Right cardiac atrium (tissue), 5 donors: ENCODE measurements around the gene RNF224. TPM values are rescaled to one million over a fixed set of nuclear protein-coding genes. Genes with fewer than 3 reads are reported as not detected.

Source experiments
- ATAC-seq, 2 donors: fragments of 200-7000 bp; cut with Tn5 transposase; one replicate each; pipeline versions ENCODE4 v1.8.0 to v1.9.1; 2020; ENCODE audit warnings: moderate library complexity in 2 of 2, mild to moderate bottlenecking in 1 of 2
- DNase-seq, 3 donors: peaks; one replicate each; pipeline ENCODE4 v3.0.0-alpha.2; 2020
- H3K27ac ChIP-seq: one replicate; pipeline ENCODE4 v1.5.1; 2013; ENCODE audit warnings: mild to moderate bottlenecking, low read length, control low read depth, moderate library complexity
- H3K27me3 ChIP-seq: one replicate; pipeline ENCODE4 v1.6.1; 2013; ENCODE audit not compliant: control insufficient read depth, insufficient read depth
- H3K4me1 ChIP-seq: one replicate; pipeline ENCODE4 v1.6.1; 2013; ENCODE audit warnings: low read length; ENCODE audit not compliant: control insufficient read depth, insufficient read depth
- H3K4me3 ChIP-seq: one replicate; pipeline ENCODE4 v1.5.1; 2013; ENCODE audit warnings: low read length, control low read depth
- H3K9me3 ChIP-seq: one replicate; pipeline ENCODE4 v1.6.1; 2013; ENCODE audit warnings: low read length; ENCODE audit not compliant: control insufficient read depth
- WGBS: extraction: QIAGEN DNeasy Blood & Tissue Kit; methylation state at CpG from one replicate; pipeline ENCODE4 v1.1.7; 2013; 5-methylcytosine and 5-hydroxymethylcytosine counted together
- intact Hi-C, 4 donors: fragments of 100-400 bp; cut with DNase I; formaldehyde crosslinking; loops; one replicate each; pipeline versions ENCODE4 v1.11.0 to v1.14.0; 2022 to 2023
- polyA plus RNA-seq: library from polyadenylated mRNA; stranded (reverse); fragments of 200-250 nt; gene quantifications from one replicate; pipeline ENCODE4 v1.2.3, GENCODE V29; 2013
- total RNA-seq, 4 donors: library from RNA; stranded (reverse); fragmentation: NEBNext Ultra II Directional; extraction: Animal tissue kit (Norgen Biotek cat#: 25700); gene quantifications; one replicate each; pipeline ENCODE4 v1.2.1, GENCODE V29; 2021
- donor health status: healthy with polysubstance abuse.
- donor health status: DM: no; HTN: yes; CAD: no.
- donor health status: DM: no; HTN: no; CAD: no.
- donor health status: DM: no; HTN: yes; CAD: no; lungs with severe emphysema.
- donor health status: DM: yes; HTN: yes; CAD: no.

Gene RNF224
- total and polyA plus RNA-seq, 5 donors: 0.09 TPM; not detected in 4

- no peaks in the 10 kb centered on the region for H3K27me3 ChIP-seq
- ATAC-seq (no peak), DNase-seq (peak; percentile 15 to 57 (median 45))
- peaks cover 15% of the 10 kb centered on the region for H3K4me1 ChIP-seq
- intact Hi-C loops: no loop called here
- H3K9me3 ChIP-seq: no peaks in the 10 kb centered on the region
- whole genome bisulfite sequencing: 74% methylated on average over 15 of the region's 15 CpGs
- no peak overlapping the region for H3K27ac ChIP-seq
- H3K4me3 ChIP-seq: no peak overlapping the region
Observed at GRCh38 chr9:137273611-137274320, 46.5 kb downstream of the RNF224 start.

- DNase-seq: no peak
- no peaks in the 10 kb centered on the region for H3K9me3 ChIP-seq
- ATAC-seq: no peak
- H3K4me3 ChIP-seq: no peak overlapping the region
- H3K4me1 ChIP-seq: peaks cover 5% of the 10 kb centered on the region
- intact Hi-C loops: no loop called here
- H3K27ac ChIP-seq: no peak overlapping the region
- WGBS: 84% methylated on average over 10 of the region's 10 CpGs
- H3K27me3 ChIP-seq: no peaks in the 10 kb centered on the region
Observed at GRCh38 chr9:137275203-137275587, 47.9 kb downstream of the RNF224 start.

GRCh38 chr9:137275588-137276472 is 48.5 kb downstream of the RNF224 start:
- intact Hi-C loops: no loop called here
- 80% methylated on average over 24 of the region's 24 CpGs for WGBS
- no peaks in the 10 kb centered on the region for H3K27me3 ChIP-seq
- H3K27ac ChIP-seq: no peak overlapping the region
- no peaks in the 10 kb centered on the region for H3K9me3 ChIP-seq
- ATAC-seq: no peak
- H3K4me3 ChIP-seq: no peak overlapping the region
- peaks cover 5% of the 10 kb centered on the region for H3K4me1 ChIP-seq
- DNase-seq: peak in 2 of 3 donors; percentile 21 to 67

GRCh38 chr9:137276473-137277328 is 49.4 kb downstream of the RNF224 start:
- 33% methylated on average over 30 of the region's 30 CpGs for WGBS
- intact Hi-C loops: no loop called here

GRCh38 chr9:137277329-137278041 is 50.2 kb downstream of the RNF224 start, which contains the start of gene TOR4A:
Gene TOR4A (plus strand): TSS chr9:137277726. CDS start chr9:137278690, 964 bp downstream.
- peak; percentile 77 to 87 for ATAC-seq
- WGBS: 10% methylated on average over 25 of the region's 25 CpGs
- Histone ChIP-seq H3K4me1 (peaks cover 5% of the 10 kb centered on the region), H3K4me3 (peak within 1 kb of the TSS; percentile 53), H3K27ac (peak within 1 kb of the TSS; percentile 87), H3K27me3 (no peaks in the 10 kb centered on the region), H3K9me3 (no peaks in the 10 kb centered on the region)
- intact Hi-C loops: no loop called here
- peak; percentile 93 to 95 (median 94) for DNase-seq

More at GRCh38 chr9:137276473-137277328, 49.4 kb downstream of the RNF224 start:
- peak overlapping the region; percentile 53 for H3K4me3 ChIP-seq
- H3K4me1 ChIP-seq: peaks cover 5% of the 10 kb centered on the region
- peak overlapping the region; percentile 84 for H3K27ac ChIP-seq
- H3K27me3 ChIP-seq: no peaks in the 10 kb centered on the region
- H3K9me3 ChIP-seq: no peaks in the 10 kb centered on the region
- peak; percentile 88 to 95 (median 92) for DNase-seq
- peak; percentile 68 to 72 for ATAC-seq

- ATAC-seq: peak; percentile 16 to 64
- Histone ChIP-seq H3K4me3 (peak overlapping the region; percentile 53), H3K27ac (peak overlapping the region; percentile 87), H3K4me1 (peaks cover 5% of the 10 kb centered on the region), H3K27me3 (no peaks in the 10 kb centered on the region), H3K9me3 (no peaks in the 10 kb centered on the region)
- 10% methylated on average over 54 of the region's 54 CpGs for WGBS
- peak; percentile 74 to 85 (median 84) for DNase-seq
- intact Hi-C loops: no loop called here
Observed at GRCh38 chr9:137278061-137278701, 50.9 kb downstream of the RNF224 start.

Other genes with a start within 250 kb of the RNF224 start
Only the 30 nearest of the 32 such genes appear.
- 10 to 100 TPM; 24.8 to 30.4 (median 27.6) TPM for gene PAXX, start 235.1 kb upstream of the RNF224 start, total RNA-seq
- 44.5 TPM for gene PAXX, start 235.1 kb upstream of the RNF224 start, polyA plus RNA-seq
- gene CLIC3, start 230.9 kb upstream of the RNF224 start, total RNA-seq: 1 to 10 TPM; 2.8 to 6.2 (median 4.8) TPM
- 6.2 TPM for gene CLIC3, start 230.9 kb upstream of the RNF224 start, polyA plus RNA-seq
- gene ABCA2, start 199.3 kb upstream of the RNF224 start, total RNA-seq: 10 to 100 TPM; 32.2 to 42.4 (median 39.3) TPM
- 40.4 TPM for gene ABCA2, start 199.3 kb upstream of the RNF224 start, polyA plus RNA-seq
- under 1 TPM in 3 of 4 donors, not detected in 1; 0.09 to 0.24 (median 0.20) TPM for gene FUT7, start 195.4 kb upstream of the RNF224 start, total RNA-seq
- gene FUT7, start 195.4 kb upstream of the RNF224 start, polyA plus RNA-seq: 0.07 TPM
- 10 to 100 TPM; 68.3 to 81.0 (median 71.4) TPM for gene NPDC1, start 181.3 kb upstream of the RNF224 start, total RNA-seq
- gene NPDC1, start 181.3 kb upstream of the RNF224 start, polyA plus RNA-seq: 69.7 TPM
- gene ENTPD2, start 173.4 kb upstream of the RNF224 start, total RNA-seq: 1 to 10 TPM in 3 of 4 donors, under 1 TPM in 1; 0.92 to 2.9 (median 1.4) TPM
- gene ENTPD2, start 173.4 kb upstream of the RNF224 start, polyA plus RNA-seq: 2.1 TPM
- gene SAPCD2, start 156.9 kb upstream of the RNF224 start, total RNA-seq: under 1 TPM; 0.08 to 0.63 (median 0.28) TPM
- gene SAPCD2, start 156.9 kb upstream of the RNF224 start, polyA plus RNA-seq: 0.18 TPM
- gene UAP1L1, start 150.0 kb upstream of the RNF224 start, total RNA-seq: 10 to 100 TPM in 3 of 4 donors, 1 to 10 TPM in 1; 9.8 to 14.0 (median 12.4) TPM
- gene UAP1L1, start 150.0 kb upstream of the RNF224 start, polyA plus RNA-seq: 10.1 TPM
- gene MAN1B1, start 140.5 kb upstream of the RNF224 start, total RNA-seq: 10 to 100 TPM; 23.9 to 31.3 (median 28.1) TPM
- 24.8 TPM for gene MAN1B1, start 140.5 kb upstream of the RNF224 start, polyA plus RNA-seq
- 100 to 1,000 TPM; 211 to 288 (median 239) TPM for gene DPP7, start 112.8 kb upstream of the RNF224 start, total RNA-seq
- 252 TPM for gene DPP7, start 112.8 kb upstream of the RNF224 start, polyA plus RNA-seq
- gene GRIN1, start 88.3 kb upstream of the RNF224 start, total RNA-seq: under 1 TPM in 1 of 4 donors, not detected in 3; 0.08 TPM
- 0.09 TPM for gene GRIN1, start 88.3 kb upstream of the RNF224 start, polyA plus RNA-seq
- not detected for gene LRRC26, start 57.5 kb upstream of the RNF224 start, total RNA-seq
- gene LRRC26, start 57.5 kb upstream of the RNF224 start, polyA plus RNA-seq: not detected
- not detected for gene TMEM210, start 55.4 kb upstream of the RNF224 start, total RNA-seq
- not detected for gene TMEM210, start 55.4 kb upstream of the RNF224 start, polyA plus RNA-seq
- 10 to 100 TPM; 31.9 to 45.7 (median 37.4) TPM for gene ANAPC2, start 38.9 kb upstream of the RNF224 start, total RNA-seq
- 26.6 TPM for gene ANAPC2, start 38.9 kb upstream of the RNF224 start, polyA plus RNA-seq
- 10 to 100 TPM; 43.2 to 57.8 (median 48.3) TPM for gene SSNA1, start 38.8 kb upstream of the RNF224 start, total RNA-seq
- 86.4 TPM for gene SSNA1, start 38.8 kb upstream of the RNF224 start, polyA plus RNA-seq
- gene TPRN, start 26.8 kb upstream of the RNF224 start, total RNA-seq: 10 to 100 TPM in 1 of 4 donors, 1 to 10 TPM in 3; 5.4 to 13.9 (median 8.9) TPM
- 4.8 TPM for gene TPRN, start 26.8 kb upstream of the RNF224 start, polyA plus RNA-seq
- gene TMEM203, start 21.9 kb upstream of the RNF224 start, total RNA-seq: 10 to 100 TPM; 28.9 to 41.3 (median 39.9) TPM
- gene TMEM203, start 21.9 kb upstream of the RNF224 start, polyA plus RNA-seq: 47.5 TPM
- gene NDOR1, start 21.8 kb upstream of the RNF224 start, total RNA-seq: 1 to 10 TPM; 5.1 to 7.9 (median 5.9) TPM
- 5.2 TPM for gene NDOR1, start 21.8 kb upstream of the RNF224 start, polyA plus RNA-seq
- gene RNF208, start 5.3 kb upstream of the RNF224 start, total RNA-seq: 10 to 100 TPM; 17.7 to 25.9 (median 23.7) TPM
- gene RNF208, start 5.3 kb upstream of the RNF224 start, polyA plus RNA-seq: 36.0 TPM
- gene CYSRT1, start 2.3 kb upstream of the RNF224 start, total RNA-seq: under 1 TPM in 1 of 4 donors, not detected in 3; 0.17 TPM
- 0.32 TPM for gene CYSRT1, start 2.3 kb upstream of the RNF224 start, polyA plus RNA-seq
- not detected for gene SLC34A3, start 3.4 kb downstream of the RNF224 start, total RNA-seq
- not detected for gene SLC34A3, start 3.4 kb downstream of the RNF224 start, polyA plus RNA-seq
- 100 to 1,000 TPM; 203 to 461 (median 332) TPM for gene TUBB4B, start 13.8 kb downstream of the RNF224 start, total RNA-seq
- gene TUBB4B, start 13.8 kb downstream of the RNF224 start, polyA plus RNA-seq: 591 TPM
- under 1 TPM in 3 of 4 donors, not detected in 1; 0.31 to 0.46 (median 0.32) TPM for gene STPG3, start 23.8 kb downstream of the RNF224 start, total RNA-seq
- gene STPG3, start 23.8 kb downstream of the RNF224 start, polyA plus RNA-seq: 0.23 TPM
- gene NELFB, start 27.8 kb downstream of the RNF224 start, total RNA-seq: 10 to 100 TPM; 34.8 to 38.6 (median 37.1) TPM
- 33.8 TPM for gene NELFB, start 27.8 kb downstream of the RNF224 start, polyA plus RNA-seq
- gene TOR4A, start 50.2 kb downstream of the RNF224 start, total RNA-seq: 10 to 100 TPM; 10.9 to 17.2 (median 13.1) TPM
- 6.2 TPM for gene TOR4A, start 50.2 kb downstream of the RNF224 start, polyA plus RNA-seq
- 10 to 100 TPM in 1 of 4 donors, 1 to 10 TPM in 3; 4.5 to 14.5 (median 7.9) TPM for gene NRARP, start 74.8 kb downstream of the RNF224 start, total RNA-seq
- gene NRARP, start 74.8 kb downstream of the RNF224 start, polyA plus RNA-seq: 4.2 TPM
- gene EXD3, start 195.7 kb downstream of the RNF224 start, total RNA-seq: 10 to 100 TPM in 2 of 4 donors, 1 to 10 TPM in 2; 7.9 to 13.4 (median 11.1) TPM
- 14.6 TPM for gene EXD3, start 195.7 kb downstream of the RNF224 start, polyA plus RNA-seq
- 1 to 10 TPM; 3.1 to 7.5 (median 4.5) TPM for gene NOXA1, start 195.9 kb downstream of the RNF224 start, total RNA-seq
- 4.3 TPM for gene NOXA1, start 195.9 kb downstream of the RNF224 start, polyA plus RNA-seq
- not detected for gene ENTPD8, start 213.9 kb downstream of the RNF224 start, total RNA-seq
- gene ENTPD8, start 213.9 kb downstream of the RNF224 start, polyA plus RNA-seq: not detected
- gene NSMF, start 231.8 kb downstream of the RNF224 start, total RNA-seq: 10 to 100 TPM; 12.4 to 21.5 (median 18.6) TPM
- 25.5 TPM for gene NSMF, start 231.8 kb downstream of the RNF224 start, polyA plus RNA-seq